MM.1S (cell line): ENCODE data around the gene FKBP9.

Experiments used
- DNase-seq: peaks from one replicate; pipeline ENCODE4 v3.0.0-alpha.2; 2015
- H2AFZ ChIP-seq: fragments of 300-600 bp; sonication (generic); 2 replicates; pipeline ENCODE4 v1.6.0; 2016; ENCODE audit warnings: antibody characterized with exemption, low read length
- H3F3A ChIP-seq: fragments of 300-600 bp; sonication (generic); 2 replicates; pipeline ENCODE4 v1.6.1; 2016; ENCODE audit warnings: mild to moderate bottlenecking, antibody characterized with exemption, low read length, moderate library complexity, mixed read lengths; ENCODE audit not compliant: insufficient read depth
- H3K27ac ChIP-seq: fragments of 300-600 bp; sonication (generic); 2 replicates; pipeline ENCODE4 v1.5.1; 2016; ENCODE audit warnings: mild to moderate bottlenecking, low read length
- H3K27me3 ChIP-seq: fragments of 300-600 bp; sonication (generic); replicated peaks from 2 replicates; pipeline ENCODE4 v1.6.0; 2016; ENCODE audit warnings: low read length; ENCODE audit not compliant: insufficient read depth
- H3K36me3 ChIP-seq: fragments of 300-600 bp; sonication (generic); replicated peaks from 2 replicates; pipeline ENCODE4 v1.6.1; 2016; ENCODE audit warnings: mild to moderate bottlenecking, low read length, mixed read lengths; ENCODE audit not compliant: insufficient read depth
- H3K4me1 ChIP-seq: fragments of 300-600 bp; sonication (generic); 2 replicates; pipeline ENCODE4 v1.6.1; 2016; ENCODE audit warnings: low read length, mixed read lengths
- H3K4me2 ChIP-seq: fragments of 300-600 bp; sonication (generic); 2 replicates; pipeline ENCODE4 v1.6.0; 2016; ENCODE audit warnings: low read depth, low read length
- H3K4me3 ChIP-seq: fragments of 300-600 bp; sonication (generic); 2 replicates; pipeline ENCODE4 v1.5.1; 2016; ENCODE audit warnings: low read length, mixed read lengths
- H3K79me2 ChIP-seq: fragments of 300-600 bp; sonication (generic); 2 replicates; pipeline ENCODE4 v1.6.1; 2016; ENCODE audit warnings: mixed run types, low read length, mixed read lengths
- H3K9ac ChIP-seq: fragments of 300-600 bp; sonication (generic); 2 replicates; pipeline ENCODE4 v1.6.1; 2016; ENCODE audit warnings: low read length, mixed read lengths
- H3K9me2 ChIP-seq: fragments of 300-600 bp; sonication (generic); replicated peaks from 2 replicates; pipeline ENCODE4 v1.6.1; 2016; ENCODE audit warnings: mild to moderate bottlenecking, low read length, mixed read lengths; ENCODE audit not compliant: insufficient read depth
- H3K9me3 ChIP-seq: fragments of 300-600 bp; sonication (generic); replicated peaks from 2 replicates; pipeline ENCODE4 v1.6.1; 2016; ENCODE audit warnings: mild to moderate bottlenecking, low read length, mixed read lengths; ENCODE audit not compliant: insufficient read depth
- H4K20me1 ChIP-seq: fragments of 300-600 bp; sonication (generic); 2 replicates; pipeline ENCODE4 v1.6.1; 2016; ENCODE audit warnings: mild to moderate bottlenecking, low read length, moderate library complexity, mixed read lengths; ENCODE audit not compliant: insufficient read depth
- EZH2 ChIP-seq: fragments of 300-600 bp; sonication (generic); optimal IDR thresholded peaks from 2 replicates; pipeline ENCODE3; 2017; ENCODE audit warnings: low read depth, mild to moderate bottlenecking, antibody characterized with exemption, low read length, mixed read lengths
- EZH2phosphoT487 ChIP-seq: fragments of 300-600 bp; sonication (generic); IDR thresholded peaks from 2 replicates; pipeline ENCODE4 v1.6.1; 2018; ENCODE audit warnings: antibody characterized with exemption, low read length
- TF ChIP-seq, protein P1 (sequence below): fragments of 300-600 bp; sonication (generic); IDR thresholded peaks from 2 replicates; pipeline ENCODE4 v1.5.1; 2016; ENCODE audit warnings: antibody characterized with exemption, low read length, mixed read lengths

The FKBP9 gene

DNA sequence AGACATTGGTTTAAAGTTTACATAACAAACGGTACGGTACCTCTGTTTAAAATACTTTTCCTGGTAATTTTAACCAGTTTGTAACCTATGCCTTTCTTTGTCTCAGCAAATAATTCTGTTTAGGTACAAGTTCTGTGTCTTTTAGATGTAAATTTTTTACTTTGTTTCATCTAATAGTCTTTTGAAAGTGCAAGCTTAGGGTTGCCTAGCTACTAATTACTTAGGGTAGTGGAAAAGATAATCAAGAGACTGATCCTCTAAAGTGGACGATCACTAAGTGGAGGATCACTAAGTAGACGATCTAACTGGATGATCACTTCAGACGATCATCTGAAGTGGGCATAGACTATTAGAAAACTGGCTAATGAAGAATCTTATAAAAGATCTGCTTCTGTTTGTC, 16.1 kb upstream of the FKBP9 start:
- no peak for DNase-seq
- no peak overlapping the region for H3K4me2 ChIP-seq
- H2AFZ ChIP-seq = no peak overlapping the region
- no peaks in the 10 kb centered on the region for H3K79me2 ChIP-seq
- H3K36me3 ChIP-seq = no peaks in the 10 kb centered on the region
- no peak overlapping the region for H3K9ac ChIP-seq
- H3K27me3 ChIP-seq = no peaks in the 10 kb centered on the region
- no peaks in the 10 kb centered on the region for H3K9me2 ChIP-seq
- H3K4me3 ChIP-seq = no peak overlapping the region
- H3K27ac ChIP-seq = no peak overlapping the region
- H4K20me1 ChIP-seq = no peaks in the 10 kb centered on the region
- H3K9me3 ChIP-seq = no peaks in the 10 kb centered on the region
- H3F3A ChIP-seq = no peaks in the 10 kb centered on the region
- H3K4me1 ChIP-seq = no peaks in the 10 kb centered on the region
- TF ChIP-seq EZH2phosphoT487 (no peak), EZH2 (no peak)
- TF ChIP-seq, protein P1, sequence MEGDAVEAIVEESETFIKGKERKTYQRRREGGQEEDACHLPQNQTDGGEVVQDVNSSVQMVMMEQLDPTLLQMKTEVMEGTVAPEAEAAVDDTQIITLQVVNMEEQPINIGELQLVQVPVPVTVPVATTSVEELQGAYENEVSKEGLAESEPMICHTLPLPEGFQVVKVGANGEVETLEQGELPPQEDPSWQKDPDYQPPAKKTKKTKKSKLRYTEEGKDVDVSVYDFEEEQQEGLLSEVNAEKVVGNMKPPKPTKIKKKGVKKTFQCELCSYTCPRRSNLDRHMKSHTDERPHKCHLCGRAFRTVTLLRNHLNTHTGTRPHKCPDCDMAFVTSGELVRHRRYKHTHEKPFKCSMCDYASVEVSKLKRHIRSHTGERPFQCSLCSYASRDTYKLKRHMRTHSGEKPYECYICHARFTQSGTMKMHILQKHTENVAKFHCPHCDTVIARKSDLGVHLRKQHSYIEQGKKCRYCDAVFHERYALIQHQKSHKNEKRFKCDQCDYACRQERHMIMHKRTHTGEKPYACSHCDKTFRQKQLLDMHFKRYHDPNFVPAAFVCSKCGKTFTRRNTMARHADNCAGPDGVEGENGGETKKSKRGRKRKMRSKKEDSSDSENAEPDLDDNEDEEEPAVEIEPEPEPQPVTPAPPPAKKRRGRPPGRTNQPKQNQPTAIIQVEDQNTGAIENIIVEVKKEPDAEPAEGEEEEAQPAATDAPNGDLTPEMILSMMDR = no peak

DNA sequence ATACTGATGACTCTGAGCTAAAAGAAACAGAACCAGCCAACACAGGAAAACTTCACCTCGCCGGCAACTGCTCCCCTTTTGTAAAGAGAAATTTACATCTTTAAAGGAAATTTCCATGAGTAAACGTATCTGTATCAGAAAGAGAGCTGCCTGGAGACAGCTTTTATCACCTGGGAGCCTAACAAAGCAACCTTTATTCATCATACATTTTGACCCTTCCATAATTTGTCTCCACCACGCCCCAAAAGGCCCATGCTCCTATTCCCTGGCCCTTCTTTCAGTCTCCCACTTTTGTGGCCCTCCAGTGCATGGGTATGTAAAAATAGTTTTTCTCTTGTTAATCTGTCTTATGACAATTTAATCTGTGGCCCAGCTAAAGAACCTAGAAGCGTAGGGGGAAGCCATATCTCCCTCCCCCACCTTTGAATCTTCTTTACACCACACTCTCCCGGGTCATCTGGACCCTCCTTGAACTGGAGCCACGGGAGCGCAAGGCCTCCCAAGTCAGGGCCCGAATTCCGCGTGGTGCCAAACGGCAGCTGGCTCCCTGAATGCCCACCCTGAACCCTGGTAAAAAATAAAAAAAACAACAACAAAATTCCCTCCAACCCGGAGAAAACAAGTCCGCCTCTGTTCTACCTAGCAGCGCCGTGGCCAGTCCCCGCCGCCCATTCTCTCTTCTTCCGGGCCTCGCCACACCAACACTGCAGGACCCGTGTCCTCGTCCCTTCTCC, 15.4 kb upstream of the FKBP9 start:
- no peak for DNase-seq

GRCh38 chr7:32942415-32943251, 14.6 kb upstream of the FKBP9 start:
- Histone ChIP-seq H3K4me1 (no peaks in the 10 kb centered on the region), H3K9me3 (no peaks in the 10 kb centered on the region), H3F3A (no peaks in the 10 kb centered on the region), H3K4me3 (peak overlapping the region; percentile 64), H3K36me3 (no peaks in the 10 kb centered on the region), H3K4me2 (peak overlapping the region; percentile 82; the same call in 1 of the 2 replicates), H3K79me2 (no peaks in the 10 kb centered on the region), H3K27ac (no peak overlapping the region), H3K27me3 (no peaks in the 10 kb centered on the region), H4K20me1 (no peaks in the 10 kb centered on the region), H3K9ac (peak overlapping the region; percentile 45; the same call in 1 of the 2 replicates), H3K9me2 (no peaks in the 10 kb centered on the region), H2AFZ (peak overlapping the region; percentile 78)
- peak; percentile 69 for DNase-seq
- TF ChIP-seq, protein P1 = no peak; the same call in 1 of the 2 replicates
- no peak for TF ChIP-seq EZH2phosphoT487

More for the DNA sequence above, 15.4 kb upstream of the FKBP9 start:
- Histone ChIP-seq H3K9ac (no peak overlapping the region), H3K4me1 (no peaks in the 10 kb centered on the region), H3K27ac (no peak overlapping the region), H3K4me2 (peak overlapping the region; percentile 82; the same call in 1 of the 2 replicates), H3K27me3 (no peaks in the 10 kb centered on the region), H3F3A (no peaks in the 10 kb centered on the region), H3K4me3 (peak overlapping the region; percentile 64), H3K9me3 (no peaks in the 10 kb centered on the region), H2AFZ (peak overlapping the region; percentile 59; the same call in 1 of the 2 replicates), H3K79me2 (no peaks in the 10 kb centered on the region), H4K20me1 (no peaks in the 10 kb centered on the region), H3K36me3 (no peaks in the 10 kb centered on the region), H3K9me2 (no peaks in the 10 kb centered on the region)
- no peak for TF ChIP-seq EZH2phosphoT487
- TF ChIP-seq, protein P1 = no peak
- no peak for TF ChIP-seq EZH2
